DND-41 (cell line): ENCODE data around the gene PSMG1.
"Not testable (repeated sequence)": the region's sequence is repeated elsewhere in the genome, so short reads cannot be mapped to it uniquely, and the experiment has no call there.

Experiments
- ATAC-seq: fragments of 200-7000 bp; cut with Tn5 transposase; 3 replicates; pipeline ENCODE4 v1.9.1; 2021; ENCODE audit warnings: low read depth; ENCODE audit not compliant: insufficient read depth
- DNase-seq: peaks from one replicate; pipeline ENCODE4 v3.0.0-alpha.2; 2020
- H2AFZ ChIP-seq: 2 replicates; pipeline ENCODE4 v1.6.0; 2012; ENCODE audit warnings: low read depth, low read length
- H3K27ac ChIP-seq: 2 replicates; pipeline ENCODE4 v1.5.1; 2012; ENCODE audit warnings: low read length, inconsistent platforms
- H3K27me3 ChIP-seq: fragments of 200-600 bp; sonication (generic); 2 replicates; pipeline ENCODE4 v1.6.0; 2012; ENCODE audit warnings: low read length, mild to moderate bottlenecking, inconsistent platforms; ENCODE audit not compliant: insufficient read depth, poor library complexity
- H3K36me3 ChIP-seq: 2 replicates; pipeline ENCODE4 v1.5.1; 2012; ENCODE audit warnings: low read length, inconsistent platforms; ENCODE audit not compliant: insufficient read depth
- H3K4me1 ChIP-seq: 2 replicates; pipeline ENCODE4 v1.5.1; 2012; ENCODE audit warnings: mild to moderate bottlenecking, low read length; ENCODE audit not compliant: insufficient read depth
- H3K4me2 ChIP-seq: 2 replicates; pipeline ENCODE4 v1.6.0; 2012; ENCODE audit warnings: mild to moderate bottlenecking, moderate library complexity, low read length, inconsistent platforms; ENCODE audit not compliant: insufficient read depth
- H3K4me3 ChIP-seq, 2 experiments: fragments of 200-600 bp in 1 of 2; shearing (Covaris generic) in 1 of 2; 2 replicates each; pipeline ENCODE4 v1.5.1; 2012 to 2016; ENCODE audit warnings: inconsistent platforms in 2 of 2, low read length in 2 of 2, mild to moderate bottlenecking in 2 of 2, low read depth in 1 of 2, moderate library complexity in 1 of 2
- H3K79me2 ChIP-seq: 2 replicates; pipeline ENCODE4 v1.6.0; 2012; ENCODE audit warnings: low read length, inconsistent platforms; ENCODE audit not compliant: insufficient read depth
- H3K9ac ChIP-seq: 2 replicates; pipeline ENCODE4 v1.6.0; 2012; ENCODE audit warnings: low read depth, mild to moderate bottlenecking, inconsistent platforms, low read length, moderate library complexity
- H3K9me3 ChIP-seq: 2 replicates; pipeline ENCODE4 v1.5.1; 2012; ENCODE audit warnings: low read length, moderate library complexity, mild to moderate bottlenecking, inconsistent platforms; ENCODE audit not compliant: insufficient read depth, severe bottlenecking
- H4K20me1 ChIP-seq: 2 replicates; pipeline ENCODE4 v1.6.0; 2012; ENCODE audit warnings: low read length; ENCODE audit not compliant: insufficient read depth
- CTCF ChIP-seq: IDR thresholded peaks from 2 replicates; pipeline ENCODE4 v1.5.1; 2012; ENCODE audit warnings: borderline replicate concordance, low read length, moderate library complexity, mild to moderate bottlenecking; ENCODE audit not compliant: poor library complexity, severe bottlenecking; ENCODE audit errors: extremely low read depth
- EZH2 ChIP-seq: IDR thresholded peaks from 3 replicates; pipeline ENCODE4 v1.6.1; 2012; ENCODE audit warnings: borderline replicate concordance, low read depth, mild to moderate bottlenecking, moderate library complexity, low read length, inconsistent platforms; ENCODE audit not compliant: severe bottlenecking

The PSMG1 gene

DNA sequence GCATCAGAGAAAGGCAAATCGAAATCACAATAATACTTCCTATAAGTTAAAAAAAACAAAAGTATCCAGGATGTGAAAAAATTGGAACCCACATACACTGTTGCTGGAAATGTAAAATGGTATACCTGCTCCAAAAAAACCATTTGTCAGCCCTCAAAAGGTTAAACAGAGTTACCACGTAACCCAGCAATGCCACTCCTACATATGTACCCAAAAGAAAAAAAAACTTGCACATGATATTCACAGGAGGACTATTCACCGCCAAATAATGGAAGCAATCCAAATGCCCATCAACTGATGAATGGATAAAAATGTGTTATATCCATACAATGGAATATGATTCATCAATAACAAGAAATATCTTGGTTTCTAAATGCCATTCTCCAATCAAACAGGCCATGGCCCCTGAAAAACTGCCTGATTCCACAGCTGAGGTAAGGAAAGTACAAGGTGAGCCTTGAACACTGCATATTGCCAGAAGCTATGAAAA lies 38.8 kb upstream of the PSMG1 start:
- no peak overlapping the region for H3K27ac ChIP-seq
- no peaks in the 10 kb centered on the region for H3K27me3 ChIP-seq
- H3K36me3 ChIP-seq: peaks cover 69% of the 10 kb centered on the region
- no peak overlapping the region for H3K9ac ChIP-seq
- H3K79me2 ChIP-seq: no peaks in the 10 kb centered on the region
- no peak overlapping the region for H2AFZ ChIP-seq
- DNase-seq (no peak), ATAC-seq (no peak)
- H4K20me1 ChIP-seq: no peaks in the 10 kb centered on the region
- no peaks in the 10 kb centered on the region for H3K9me3 ChIP-seq
- no peak overlapping the region for H3K4me3 ChIP-seq
- TF ChIP-seq CTCF: no peak
- no peak for TF ChIP-seq EZH2
- H3K4me1 ChIP-seq: no peaks in the 10 kb centered on the region
- H3K4me2 ChIP-seq: no peak overlapping the region

DNA sequence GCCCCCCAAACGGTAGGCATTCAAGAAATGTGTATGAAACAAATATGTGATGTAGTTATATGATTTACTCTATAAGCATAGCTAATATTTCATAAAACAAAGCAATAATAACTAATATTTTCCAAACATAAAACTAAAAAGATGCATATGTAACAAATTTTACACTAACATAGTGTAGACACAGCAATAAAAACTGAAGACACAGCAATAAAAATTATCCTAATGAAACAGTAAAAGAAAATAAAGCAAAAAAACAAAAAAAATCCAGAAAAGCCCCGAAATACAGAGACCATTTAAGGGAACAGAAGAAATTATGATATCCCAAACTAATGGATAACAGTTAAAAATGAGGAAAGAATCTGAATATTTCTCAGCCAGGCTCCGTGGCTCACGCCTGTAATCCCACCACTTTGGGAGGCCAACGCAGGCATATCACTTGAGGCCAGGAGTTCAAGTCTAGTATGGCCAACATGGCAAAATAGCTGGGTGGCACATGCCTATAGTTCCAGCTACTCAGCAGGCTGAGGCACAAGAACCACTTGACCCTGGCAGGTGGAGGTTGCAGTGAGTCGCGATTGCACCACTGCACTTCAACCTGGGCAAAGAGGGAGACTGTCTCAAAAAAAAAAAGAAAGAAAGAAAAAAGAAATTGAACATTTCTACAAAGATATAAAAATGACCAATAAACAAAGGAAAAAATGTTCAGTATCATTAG lies 38.2 kb upstream of the PSMG1 start:
- Histone ChIP-seq H4K20me1 (no peaks in the 10 kb centered on the region), H3K27me3 (no peaks in the 10 kb centered on the region), H3K4me3 (no peak overlapping the region), H3K27ac (no peak overlapping the region), H3K36me3 (peaks cover 65% of the 10 kb centered on the region), H3K4me1 (no peaks in the 10 kb centered on the region), H3K9ac (no peak overlapping the region), H3K9me3 (no peaks in the 10 kb centered on the region), H3K79me2 (no peaks in the 10 kb centered on the region), H3K4me2 (no peak overlapping the region), H2AFZ (no peak overlapping the region)
- TF ChIP-seq CTCF (no peak), EZH2 (no peak)
- ATAC-seq (no peak), DNase-seq (no peak)

- H3K36me3 ChIP-seq: peaks cover 68% of the 10 kb centered on the region
- not testable (repeated sequence) for H3K4me3 ChIP-seq, H2AFZ ChIP-seq, H4K20me1 ChIP-seq, H3K4me2 ChIP-seq, DNase-seq, ATAC-seq, H3K4me1 ChIP-seq, H3K27me3 ChIP-seq, H3K9me3 ChIP-seq, H3K9ac ChIP-seq, H3K27ac ChIP-seq, H3K79me2 ChIP-seq
Observed at GRCh38 chr21:39220875-39221274, 37.6 kb upstream of the PSMG1 start.

- Histone ChIP-seq H4K20me1 (no peaks in the 10 kb centered on the region), H3K9ac (no peak overlapping the region), H3K4me3 (no peak overlapping the region), H3K79me2 (no peaks in the 10 kb centered on the region), H3K27ac (no peak overlapping the region), H2AFZ (no peak overlapping the region), H3K36me3 (peaks cover 76% of the 10 kb centered on the region), H3K4me2 (no peak overlapping the region), H3K27me3 (no peaks in the 10 kb centered on the region), H3K9me3 (no peaks in the 10 kb centered on the region), H3K4me1 (no peaks in the 10 kb centered on the region)
- no peak for DNase-seq
- no peak for ATAC-seq
- TF ChIP-seq CTCF (no peak), EZH2 (no peak)
Observed at GRCh38 chr21:39220150-39220549, 36.9 kb upstream of the PSMG1 start.
